K562 (cell line): ENCODE measurements around the gene MRPL37. TPM values are rescaled to one million over a fixed set of nuclear protein-coding genes. Genes with fewer than 3 reads are reported as not detected.

Source experiments
- ATAC-seq: fragments of 200-7000 bp; cut with Tn5 transposase; 3 replicates; pipeline ENCODE4 v1.9.1; 2020; ENCODE audit warnings: moderate library complexity
- BruUV-seq: library from RNA; stranded (reverse); fragments of 400-500 nt; replicated peaks from 2 replicates; lab custom pipeline; 2021; lab: Mats Ljungman, UMichigan
- CTCF ChIA-PET: fragments of 300-600 bp; formaldehyde crosslinking; extraction: SDS; loops from one replicate; lab custom pipeline; 2021; ENCODE audit warnings: low intra/inter-chr PET ratio; lab: Yijun Ruan, JAX
- POLR2A ChIA-PET: fragments of 300-600, 350-650 bp; sonication (Branson Sonifier 250); formaldehyde crosslinking; extraction: SDS; loops from one replicate; lab custom pipeline; 2021; ENCODE audit warnings: antibody characterized with exemption, inconsistent platforms; lab: Yijun Ruan, JAX
- DNase-seq, 4 experiments: peaks; one replicate each; pipeline versions ENCODE4 v3.0.0 to v3.0.0-alpha.2; 2011 to 2018; ENCODE audit warnings: low spot score in 3 of 4, mixed read lengths in 3 of 4; ENCODE audit errors: extremely low read depth in 1 of 4
- FAIRE-seq: peaks from 2 replicates; lab custom pipeline; 2011; peaks lifted over from hg19 to GRCh38; lab: Jason Lieb, UNC
- H2AFZ ChIP-seq: 2 replicates; pipeline ENCODE4 v1.6.0; 2011; ENCODE audit warnings: low read depth, low read length, control low read depth, inconsistent platforms
- H3K27ac ChIP-seq: fragments of 200-600 bp; 3 replicates; pipeline ENCODE4 v1.8.0; 2011; ENCODE audit warnings: low read depth, mild to moderate bottlenecking, control low read depth, inconsistent platforms, low read length, moderate library complexity, mixed read lengths; ENCODE audit errors: extremely low read depth
- H3K27me3 ChIP-seq, 2 experiments: fragments of 300-600 bp in 1 of 2; 2 replicates in 1 of 2; 3 replicates in 1 of 2; pipeline versions ENCODE4 v1.6.0 to v1.8.0; 2011; ENCODE audit warnings: inconsistent platforms in 2 of 2, low read length in 2 of 2, mild to moderate bottlenecking in 1 of 2, mixed read lengths in 1 of 2, moderate library complexity in 1 of 2; ENCODE audit not compliant: control insufficient read depth in 2 of 2, insufficient read depth in 2 of 2
- H3K36me3 ChIP-seq: fragments of 300-600 bp; 3 replicates; pipeline ENCODE4 v1.8.0; 2011; ENCODE audit warnings: mild to moderate bottlenecking, low read length, inconsistent platforms; ENCODE audit not compliant: control insufficient read depth, insufficient read depth
- H3K4me1 ChIP-seq, 2 experiments: fragments of 200-600 bp in 1 of 2; replicated peaks in 1 of 2; 2 replicates in 1 of 2; 3 replicates in 1 of 2; pipeline versions ENCODE4 v1.5.1 to v1.8.0; 2011; ENCODE audit warnings: inconsistent platforms in 2 of 2, low read length in 2 of 2, mild to moderate bottlenecking in 1 of 2, mixed read lengths in 1 of 2, moderate library complexity in 1 of 2; ENCODE audit not compliant: control insufficient read depth in 2 of 2, insufficient read depth in 2 of 2
- H3K4me2 ChIP-seq: 2 replicates; pipeline ENCODE4 v1.6.1; 2011; ENCODE audit warnings: low read length, control low read depth, inconsistent platforms, mixed read lengths; ENCODE audit not compliant: insufficient read depth
- H3K4me3 ChIP-seq: fragments of 200-600 bp; sonication (generic), shearing (Covaris generic); 2 replicates; pipeline ENCODE4 v1.5.1; 2016; ENCODE audit warnings: control low read depth, inconsistent platforms
- H3K79me2 ChIP-seq: fragments of 200-600 bp; 3 replicates; pipeline ENCODE4 v1.8.0; 2011; ENCODE audit warnings: low read length, inconsistent platforms; ENCODE audit not compliant: control insufficient read depth, insufficient read depth
- H3K9ac ChIP-seq, 2 experiments: 2 replicates each; pipeline versions ENCODE4 v1.6.0 to v1.6.1; 2011; ENCODE audit warnings: low read depth in 2 of 2, low read length in 2 of 2, control low read depth in 1 of 2, inconsistent platforms in 1 of 2, mild to moderate bottlenecking in 1 of 2, mixed read lengths in 1 of 2; ENCODE audit not compliant: insufficient read depth in 1 of 2
- H3K9me1 ChIP-seq: one replicate; pipeline ENCODE4 v1.6.0; 2011; ENCODE audit warnings: inconsistent platforms, mild to moderate bottlenecking, low read length, moderate library complexity; ENCODE audit not compliant: control insufficient read depth, insufficient read depth
- H3K9me3 ChIP-seq: replicated peaks from 2 replicates; pipeline ENCODE4 v1.5.1; 2011; ENCODE audit warnings: low read depth, low read length, inconsistent platforms; ENCODE audit not compliant: control insufficient read depth, insufficient read depth
- H4K20me1 ChIP-seq: replicated peaks from 2 replicates; pipeline ENCODE4 v1.6.1; 2011; ENCODE audit warnings: low read length, inconsistent platforms, mixed read lengths; ENCODE audit not compliant: control insufficient read depth, insufficient read depth
- C11orf30 ChIP-seq: fragments of 450-650 bp; IDR thresholded peaks from 2 replicates; pipeline ENCODE4 v1.6.1; 2016; ENCODE audit warnings: low read depth, mild to moderate bottlenecking
- CBX1 ChIP-seq: sonication (generic); IDR thresholded peaks from 2 replicates; pipeline ENCODE4 v1.6.1; 2016; ENCODE audit warnings: antibody characterized with exemption, low read depth, mild to moderate bottlenecking
- CSDE1 ChIP-seq, 2 experiments: fragments of 450-650 bp; IDR thresholded peaks; 2 replicates each; pipeline ENCODE4 v1.6.1; 2016; ENCODE audit warnings: mild to moderate bottlenecking in 1 of 2
- ELF1 ChIP-seq: fragments of 200-800 bp; sonication (Bioruptor generic); IDR thresholded peaks from 2 replicates; pipeline ENCODE4 v1.6.1; 2016; ENCODE audit warnings: missing genetic modification characterization, missing compliant biosample characterization
- MAFG ChIP-seq: fragments of 450-650 bp; conservative IDR thresholded peaks from 2 replicates; pipeline ENCODE4 v1.6.1; 2016; ENCODE audit warnings: missing genetic modification characterization, missing compliant biosample characterization
- NFE2L1 ChIP-seq: fragments of 450-650 bp; IDR thresholded peaks from 2 replicates; pipeline ENCODE4 v1.6.1; 2016; ENCODE audit warnings: missing genetic modification characterization, low read depth, mild to moderate bottlenecking, missing compliant biosample characterization, moderate library complexity, borderline replicate concordance
- PTTG1 ChIP-seq: fragments of 450-650 bp; IDR thresholded peaks from 2 replicates; pipeline ENCODE4 v1.6.1; 2016; ENCODE audit warnings: low read depth, mild to moderate bottlenecking, missing genetic modification characterization, missing compliant biosample characterization
- SAP30 ChIP-seq: fragments of 200-600 bp; sonication (generic); IDR thresholded peaks from 2 replicates; pipeline ENCODE4 v1.6.1; 2012; ENCODE audit warnings: borderline replicate concordance, low read depth, mild to moderate bottlenecking, moderate library complexity, low read length, control low read depth, inconsistent platforms; ENCODE audit not compliant: insufficient read depth, poor library complexity, severe bottlenecking
- TAF1 ChIP-seq: IDR thresholded peaks from 2 replicates; pipeline ENCODE4 v1.6.1; 2011; ENCODE audit warnings: mild to moderate bottlenecking, low read length, moderate library complexity; ENCODE audit not compliant: insufficient read depth, control insufficient read depth, severe bottlenecking; ENCODE audit errors: extremely low read depth
- ZBTB40 ChIP-seq, 2 experiments: fragments of 450-650 bp in 1 of 2; sonication (generic) in 1 of 2; formaldehyde crosslinking in 1 of 2; IDR thresholded peaks; 2 replicates each; pipeline versions ENCODE4 v1.7.1 to v1.9.0; 2016 to 2022; ENCODE audit warnings: inconsistent platforms in 1 of 2, mild to moderate bottlenecking in 1 of 2, missing genetic modification reagents in 1 of 2
- ZNF184 ChIP-seq: sonication (generic); formaldehyde crosslinking; IDR thresholded peaks from 2 replicates; pipeline ENCODE4 v1.5.0; 2020; ENCODE audit warnings: missing genetic modification reagents
- ZNF263 ChIP-seq: sonication (generic); formaldehyde crosslinking; IDR thresholded peaks from 2 replicates; pipeline ENCODE4 v1.8.0; 2022; ENCODE audit warnings: mild to moderate bottlenecking, missing genetic modification reagents, borderline replicate concordance
- ZNF668 ChIP-seq: fragments of 250-450 bp; sonication (Bioruptor Pico); IDR thresholded peaks from 2 replicates; pipeline ENCODE4 v1.8.0; 2022; ENCODE audit warnings: mild to moderate bottlenecking, inconsistent platforms
- WGBS: fragments of 100-300 bp; shearing (Covaris generic); methylation state at CpG from one replicate; pipeline ENCODE4 v1.1.6; 2016; ENCODE audit warnings: low coverage, mixed read lengths; ENCODE audit not compliant: insufficient coverage; ENCODE audit errors: missing lambda C conversion rate; 5-methylcytosine and 5-hydroxymethylcytosine counted together
- in situ Hi-C: fragments of 300-500 bp; cut with MboI; formaldehyde crosslinking; loops from 4 replicates; pipeline ENCODE4 v1.15.0; 2018; ENCODE audit warnings: inconsistent platforms, mixed read lengths
- intact Hi-C: fragments of 100-400 bp; cut with micrococcal nuclease; formaldehyde crosslinking; loops from 2 replicates; pipeline ENCODE4 v1.14.2; 2022
- polyA plus RNA-seq, 8 experiments: library from polyadenylated mRNA; depleted of rRNA in 4 of 8; stranded (reverse) in 5 of 8; unstranded in 3 of 8; fragments of >200 nt; fragmentation: Nextera tagmentation in 2 of 8; fragmentation: Illumina TruSeq in 1 of 8; extraction: Ambion mirVana in 2 of 8; extraction: Trizol in 1 of 8; gene quantifications; 2 replicates each; pipeline versions ENCODE4 v1.2.1 to v1.2.3, GENCODE V29; 2011 to 2014; ENCODE audit warnings: inconsistent platforms in 1 of 8, missing spikeins in 1 of 8
- total RNA-seq, 7 experiments: library from RNA; depleted of rRNA in 6 of 7; stranded (reverse); fragments of >200 nt in 6 of 7; fragmentation: Illumina TruSeq in 2 of 7; extraction: Trizol in 2 of 7; gene quantifications; 2 replicates each; pipeline versions ENCODE4 v1.2.1 to v1.2.3, GENCODE V29; 2011 to 2021; ENCODE audit warnings: low replicate concordance in 1 of 7

The MRPL37 gene
- total and polyA plus RNA-seq, 9 of the 15 experiments (the other 6 are each of a cell fraction or from before 2014, with no cell fraction given): 52.2 to 303 (median 180) TPM

- Histone ChIP-seq H3K79me2 (no peaks in the 10 kb centered on the region), H3K36me3 (peaks cover 69% of the 10 kb centered on the region; the same call in 2 of the 3 replicates), H3K27me3 (no peaks in the 10 kb centered on the region), H3K27ac (no peak overlapping the region), H3K9me1 (no peaks in the 10 kb centered on the region), H4K20me1 (peaks cover 3% of the 10 kb centered on the region; the same call in 1 of the 2 replicates), H3K4me2 (no peak overlapping the region), H3K9ac (peak overlapping the region in 1 of 2 experiments; percentile 54; a peak in 2 of 4 replicates), H3K9me3 (no peaks in the 10 kb centered on the region), H3K4me1 (peaks cover 0 to 4% of the 10 kb centered on the region in 2 experiments; a peak in 2 of 5 replicates), H2AFZ (no peak overlapping the region), H3K4me3 (no peak overlapping the region)
- peak; percentile 46 for FAIRE-seq
- no peak for DNase-seq
- intact Hi-C loops (no loop called here), in situ Hi-C loops (no loop called here)
- no TSS peak for BruUV-seq
- WGBS: 75% methylated on average over 11 of the region's 11 CpGs
- ChIA-PET POLR2A (interaction anchor here (1.0 kb wide), 1 partner anchor 17 kb away, joined by 3 read pairs; no protein-coding TSS in a partner anchor), CTCF (no interaction called here)
- ATAC-seq: no peak; the same call in 2 of the 3 replicates
- TF ChIP-seq TAF1 (no peak), ELF1 (tag) (no peak), CSDE1 (IDR thresholded peaks at IDR 0.05) (no peak), SAP30 (no peak), C11orf30 (peak; percentile 53), PTTG1 (tag) (no peak), NFE2L1 (peak; percentile 42; the same call in 1 of the 2 replicates), ZNF263 (CRISPR knock-in tag) (no peak), ZNF668 (CRISPR knock-in tag) (no peak), ZNF184 (CRISPR knock-in tag) (no peak), CBX1 (no peak), ZBTB40 (IDR thresholded peaks at IDR 0.05) (no peak), ZBTB40 (CRISPR knock-in tag; IDR thresholded peaks at IDR 0.05) (no peak), MAFG (tag) (peak; percentile 75)
Measured at GRCh38 chr1:54247863-54248515, 48.0 kb downstream of the MRPL37 start.
